ENCODE measurements around the gene LDLRAP1. TPM values are rescaled to one million over a fixed set of nuclear protein-coding genes. Genes with fewer than 3 reads are reported as not detected.

LDLRAP1 gene
- total and polyA plus RNA-seq, 2 experiments from 2014 or later = 9.6 to 22.7 TPM

GRCh38 chr1:25557543-25557942 is 14.1 kb downstream of the LDLRAP1 start (continued):
- TF ChIP-seq EZH2 (IDR thresholded peaks at IDR 0.05; ENCODE audit: low read depth, unreplicated experiment) = no peak
- no peak for TF ChIP-seq NANOG (IDR thresholded peaks at IDR 0.05; ENCODE audit: borderline replicate concordance)
- no peak for TF ChIP-seq ETS1 (IDR thresholded peaks at IDR 0.05)
- TF ChIP-seq JUNB (IDR thresholded peaks at IDR 0.05; ENCODE audit: unreplicated experiment) = no peak
- no peak for TF ChIP-seq CREB1 (CRISPR knock-in tag; IDR thresholded peaks at IDR 0.05; ENCODE audit: low read depth)

GRCh38 chr1:25559031-25559430 is 15.6 kb downstream of the LDLRAP1 start:
- H3K9me3 Mint-ChIP-seq = no peaks in the 10 kb centered on the region
- no peak overlapping the region for H3K27ac Mint-ChIP-seq
- no peaks in the 10 kb centered on the region; the same call in 2 of the 3 replicates for H3K36me3 Mint-ChIP-seq (ENCODE audit: low read depth)
- ATAC-seq (no peak), DNase-seq (ENCODE audit: low spot score) (no peak)
- Histone ChIP-seq H2AFZ (no peak overlapping the region), H3K27me3 (ENCODE audit: insufficient read depth) (no peaks in the 10 kb centered on the region), H3K36me3 (ENCODE audit: insufficient read depth) (no peaks in the 10 kb centered on the region), H3K4me1 (ENCODE audit: insufficient read depth) (no peaks in the 10 kb centered on the region), H4K20me1 (replicated peaks; ENCODE audit: insufficient read depth) (no peaks in the 10 kb centered on the region), H3K27ac (ENCODE audit: low read depth) (no peak overlapping the region), H3K9me2 (ENCODE audit: insufficient read depth) (no peaks in the 10 kb centered on the region), H3F3A (replicated peaks; ENCODE audit: low read depth) (no peaks in the 10 kb centered on the region), H3K4me2 (no peak overlapping the region), H3K4me3 (no peak overlapping the region), H3K79me2 (replicated peaks; ENCODE audit: insufficient read depth) (no peaks in the 10 kb centered on the region)
- TF ChIP-seq POLR2AphosphoS5 (IDR thresholded peaks at IDR 0.05; ENCODE audit: low read depth) (no peak), EZH2phosphoT487 (IDR thresholded peaks at IDR 0.05; ENCODE audit: unreplicated experiment) (no peak), EZH2 (IDR thresholded peaks at IDR 0.05; ENCODE audit: low read depth, unreplicated experiment) (no peak)
- peaks cover 5% of the 10 kb centered on the region for H3K27me3 Mint-ChIP-seq (ENCODE audit: insufficient read depth, low read depth, poor library complexity)
- H3K4me1 Mint-ChIP-seq = no peaks in the 10 kb centered on the region; the same call in 1 of the 3 replicates
- H3K4me3 Mint-ChIP-seq = no peak overlapping the region

- Histone ChIP-seq H3K36me3 (ENCODE audit: insufficient read depth) (no peaks in the 10 kb centered on the region), H4K20me1 (replicated peaks; ENCODE audit: insufficient read depth) (no peaks in the 10 kb centered on the region), H3K27me3 (ENCODE audit: insufficient read depth) (no peaks in the 10 kb centered on the region), H2AFZ (no peak overlapping the region), H3K27ac (ENCODE audit: low read depth) (no peak overlapping the region), H3K4me1 (ENCODE audit: insufficient read depth) (peaks cover 2% of the 10 kb centered on the region; the same call in 1 of the 2 replicates), H3F3A (replicated peaks; ENCODE audit: low read depth) (no peaks in the 10 kb centered on the region), H3K4me3 (no peak overlapping the region), H3K4me2 (no peak overlapping the region), H3K79me2 (replicated peaks; ENCODE audit: insufficient read depth) (no peaks in the 10 kb centered on the region), H3K9me2 (ENCODE audit: insufficient read depth) (no peaks in the 10 kb centered on the region)
- no peaks in the 10 kb centered on the region; the same call in 2 of the 3 replicates for H3K36me3 Mint-ChIP-seq (ENCODE audit: low read depth)
- ATAC-seq (no peak), DNase-seq (ENCODE audit: low spot score) (no peak)
- H3K27ac Mint-ChIP-seq = no peak overlapping the region
- H3K9me3 Mint-ChIP-seq = no peaks in the 10 kb centered on the region
- peaks cover 5% of the 10 kb centered on the region for H3K27me3 Mint-ChIP-seq (ENCODE audit: insufficient read depth, low read depth, poor library complexity)
- no peak overlapping the region for H3K4me3 Mint-ChIP-seq
- TF ChIP-seq POLR2AphosphoS5 (IDR thresholded peaks at IDR 0.05; ENCODE audit: low read depth) = no peak
- peaks cover under 1% of the 10 kb centered on the region for H3K4me1 Mint-ChIP-seq
Observed at GRCh38 chr1:25560001-25560400, 16.6 kb downstream of the LDLRAP1 start.

- Histone ChIP-seq H3K4me2 (no peak overlapping the region), H3K36me3 (ENCODE audit: insufficient read depth) (no peaks in the 10 kb centered on the region), H3F3A (replicated peaks; ENCODE audit: low read depth) (no peaks in the 10 kb centered on the region), H3K4me1 (ENCODE audit: insufficient read depth) (peaks cover 7% of the 10 kb centered on the region; the same call in 1 of the 2 replicates), H3K9me2 (ENCODE audit: insufficient read depth) (no peaks in the 10 kb centered on the region), H2AFZ (no peak overlapping the region), H3K27ac (ENCODE audit: low read depth) (no peak overlapping the region), H3K79me2 (replicated peaks; ENCODE audit: insufficient read depth) (no peaks in the 10 kb centered on the region), H4K20me1 (replicated peaks; ENCODE audit: insufficient read depth) (no peaks in the 10 kb centered on the region), H3K27me3 (ENCODE audit: insufficient read depth) (no peaks in the 10 kb centered on the region), H3K4me3 (no peak overlapping the region)
- H3K4me1 Mint-ChIP-seq = peaks cover 7% of the 10 kb centered on the region
- H3K27me3 Mint-ChIP-seq (ENCODE audit: insufficient read depth, low read depth, poor library complexity) = peaks cover 5% of the 10 kb centered on the region
- no peak for ATAC-seq
- no peak for TF ChIP-seq NANOG (IDR thresholded peaks at IDR 0.05; ENCODE audit: borderline replicate concordance)
- no peak for TF ChIP-seq CTCF (conservative IDR thresholded peaks at IDR 0.05; ENCODE audit: low read depth in 2 of 2)
- TF ChIP-seq REST (IDR thresholded peaks at IDR 0.05; ENCODE audit: unreplicated experiment) = no peak
- TF ChIP-seq STAT1 (IDR thresholded peaks at IDR 0.05; ENCODE audit: unreplicated experiment) = no peak
- TF ChIP-seq ETS1 (IDR thresholded peaks at IDR 0.05) = no peak
- no peak for TF ChIP-seq CREB1 (CRISPR knock-in tag; IDR thresholded peaks at IDR 0.05; ENCODE audit: low read depth)
- no peak for DNase-seq (ENCODE audit: low spot score)
- no peaks in the 10 kb centered on the region; the same call in 2 of the 3 replicates for H3K36me3 Mint-ChIP-seq (ENCODE audit: low read depth)
- H3K4me3 Mint-ChIP-seq = no peak overlapping the region
- no peak overlapping the region for H3K27ac Mint-ChIP-seq
- H3K9me3 Mint-ChIP-seq = no peaks in the 10 kb centered on the region
Observed at GRCh38 chr1:25560788-25561187, 17.4 kb downstream of the LDLRAP1 start.

All from GM23338 (cell line).